Mesenchymal stem cell (in vitro differentiated cells and primary cell): ENCODE results near the gene RASGRF2.

Experiments used
- DNase-seq: peaks from one replicate; pipeline ENCODE4 v3.0.0-alpha.2; 2013
- H2AFZ ChIP-seq: one replicate; pipeline ENCODE4 v1.6.1; 2013; ENCODE audit warnings: low read depth, mild to moderate bottlenecking, control low read depth, inconsistent platforms, low read length, moderate library complexity
- H2AK5ac ChIP-seq: 2 replicates; pipeline ENCODE4 v1.6.1; 2013; ENCODE audit warnings: low read length, moderate library complexity, mild to moderate bottlenecking, inconsistent platforms; ENCODE audit not compliant: severe bottlenecking
- H2BK120ac ChIP-seq: one replicate; pipeline ENCODE4 v1.6.1; 2013; ENCODE audit warnings: low read depth, mild to moderate bottlenecking, inconsistent platforms, low read length, moderate library complexity
- H2BK12ac ChIP-seq, 2 experiments: one replicate each; pipeline ENCODE4 v1.6.1; 2013; ENCODE audit warnings: inconsistent platforms in 2 of 2, low read length in 2 of 2, mild to moderate bottlenecking in 2 of 2, moderate library complexity in 2 of 2, control low read depth in 1 of 2
- H2BK15ac ChIP-seq: one replicate; pipeline ENCODE4 v1.6.1; 2013; ENCODE audit warnings: mild to moderate bottlenecking, low read depth, inconsistent platforms; ENCODE audit not compliant: poor library complexity, severe bottlenecking
- H2BK5ac ChIP-seq: 2 replicates; pipeline ENCODE4 v1.6.1; 2013; ENCODE audit warnings: low read depth, mild to moderate bottlenecking, low read length, control low read depth, inconsistent platforms; ENCODE audit not compliant: poor library complexity, severe bottlenecking
- H3K14ac ChIP-seq, 2 experiments: one replicate each; pipeline ENCODE4 v1.6.1; 2013; ENCODE audit warnings: inconsistent platforms in 2 of 2, low read length in 2 of 2, control low read depth in 1 of 2, mild to moderate bottlenecking in 1 of 2, moderate library complexity in 1 of 2
- H3K18ac ChIP-seq, 2 experiments: one replicate each; pipeline ENCODE4 v1.6.1; 2013; ENCODE audit warnings: inconsistent platforms in 2 of 2, low read length in 2 of 2, control low read depth in 1 of 2, low read depth in 1 of 2, mild to moderate bottlenecking in 1 of 2
- H3K23ac ChIP-seq, 2 experiments: one replicate each; pipeline ENCODE4 v1.6.1; 2013; ENCODE audit warnings: inconsistent platforms in 2 of 2, low read length in 2 of 2, mild to moderate bottlenecking in 2 of 2, moderate library complexity in 2 of 2, control low read depth in 1 of 2
- H3K27ac ChIP-seq: 2 replicates; pipeline ENCODE4 v1.5.1; 2013; ENCODE audit warnings: mild to moderate bottlenecking, moderate library complexity, low read length, control low read depth, inconsistent platforms; ENCODE audit not compliant: poor library complexity, severe bottlenecking
- H3K27me3 ChIP-seq, 2 experiments: 2 replicates each; pipeline versions ENCODE4 v1.6.1 to v1.7.0; 2013; ENCODE audit warnings: low read length in 2 of 2, mild to moderate bottlenecking in 2 of 2, moderate library complexity in 2 of 2, control low read depth in 1 of 2, inconsistent platforms in 1 of 2; ENCODE audit not compliant: control insufficient read depth in 1 of 2, insufficient read depth in 1 of 2
- H3K36me3 ChIP-seq, 2 experiments: 2 replicates each; pipeline versions ENCODE4 v1.6.1 to v1.7.0; 2013; ENCODE audit warnings: low read length in 2 of 2, control low read depth in 1 of 2, inconsistent platforms in 1 of 2, low read depth in 1 of 2, mild to moderate bottlenecking in 1 of 2; ENCODE audit not compliant: insufficient read depth in 2 of 2, control insufficient read depth in 1 of 2
- H3K4ac ChIP-seq, 2 experiments: one replicate each; pipeline ENCODE4 v1.6.1; 2013; ENCODE audit warnings: inconsistent platforms in 2 of 2, low read length in 2 of 2, mild to moderate bottlenecking in 2 of 2, moderate library complexity in 2 of 2, control low read depth in 1 of 2, low read depth in 1 of 2
- H3K4me1 ChIP-seq: 2 replicates; pipeline ENCODE4 v1.6.1; 2013; ENCODE audit warnings: low read depth, low read length, control low read depth; ENCODE audit not compliant: control insufficient read depth, insufficient read depth
- H3K4me2 ChIP-seq: 2 replicates; pipeline ENCODE4 v1.6.1; 2013; ENCODE audit warnings: low read length, mild to moderate bottlenecking, inconsistent platforms; ENCODE audit not compliant: poor library complexity, severe bottlenecking
- H3K4me3 ChIP-seq, 2 experiments: 2 replicates each; pipeline versions ENCODE4 v1.5.1 to v1.7.0; 2013; ENCODE audit warnings: low read length in 2 of 2, mild to moderate bottlenecking in 2 of 2, control low read depth in 1 of 2, low read depth in 1 of 2; ENCODE audit not compliant: insufficient read depth in 1 of 2
- H3K79me1 ChIP-seq: replicated peaks from 2 replicates; pipeline ENCODE4 v1.6.1; 2013; ENCODE audit warnings: mild to moderate bottlenecking, control low read depth, low read length, inconsistent platforms; ENCODE audit not compliant: poor library complexity, severe bottlenecking
- H3K9ac ChIP-seq: 2 replicates; pipeline ENCODE4 v1.7.0; 2013; ENCODE audit warnings: mild to moderate bottlenecking, low read length, moderate library complexity
- H3K9me3 ChIP-seq: 2 replicates; pipeline ENCODE4 v1.7.0; 2013; ENCODE audit warnings: mild to moderate bottlenecking, low read length; ENCODE audit not compliant: control insufficient read depth
- H4K8ac ChIP-seq: one replicate; pipeline ENCODE4 v1.6.1; 2013; ENCODE audit warnings: inconsistent platforms, mild to moderate bottlenecking, low read length, moderate library complexity
- H4K91ac ChIP-seq: one replicate; pipeline ENCODE4 v1.6.1; 2013; ENCODE audit warnings: mild to moderate bottlenecking, low read length, inconsistent platforms
- WGBS: methylation state at CpG from one replicate; pipeline ENCODE4 v1.1.7; 2013; ENCODE audit warnings: mixed read lengths; 5-methylcytosine and 5-hydroxymethylcytosine counted together

RASGRF2 gene

GRCh38 chr5:81167544-81167943 is 207.4 kb downstream of the RASGRF2 start:
- H4K8ac ChIP-seq: no peak overlapping the region
- no peak overlapping the region for H3K4me3 ChIP-seq
- H3K4me1 ChIP-seq: peaks cover 5% of the 10 kb centered on the region
- peak overlapping the region in 1 of 2 experiments; percentile 53 for H3K18ac ChIP-seq
- H2BK120ac ChIP-seq: no peak overlapping the region
- peak overlapping the region in 1 of 2 experiments; percentile 37 for H3K4ac ChIP-seq
- H3K79me1 ChIP-seq: no peaks in the 10 kb centered on the region
- no peak overlapping the region for H2AFZ ChIP-seq
- no peak overlapping the region for H2BK5ac ChIP-seq
- no peaks in the 10 kb centered on the region for H3K9me3 ChIP-seq
- H3K27ac ChIP-seq: no peak overlapping the region
- no peak overlapping the region for H3K9ac ChIP-seq
- no peak overlapping the region for H3K23ac ChIP-seq
- H4K91ac ChIP-seq: no peak overlapping the region
- peak; percentile 42 for DNase-seq
- no peak overlapping the region for H2BK15ac ChIP-seq
- H3K4me2 ChIP-seq: no peak overlapping the region
- peak overlapping the region in 1 of 2 experiments; percentile 11 for H3K14ac ChIP-seq
- H3K27me3 ChIP-seq: peaks cover 0 to 5% of the 10 kb centered on the region in 2 experiments
- WGBS: 29% methylated on average over 8 of the region's 8 CpGs
- H2AK5ac ChIP-seq: no peak overlapping the region
- peak overlapping the region in 1 of 2 experiments; percentile 21 for H2BK12ac ChIP-seq
- H3K36me3 ChIP-seq: no peaks in the 10 kb centered on the region

- H3K27me3 ChIP-seq: peaks cover 8 to 12% of the 10 kb centered on the region in 2 experiments
- no peak overlapping the region for H3K27ac ChIP-seq
- H3K4me2 ChIP-seq: no peak overlapping the region
- 100% methylated on average over 2 of the region's 2 CpGs for WGBS
- no peak overlapping the region for H4K8ac ChIP-seq
- H3K23ac ChIP-seq: no peak overlapping the region
- no peaks in the 10 kb centered on the region for H3K36me3 ChIP-seq
- H3K18ac ChIP-seq: no peak overlapping the region
- peaks cover 3% of the 10 kb centered on the region for H3K4me1 ChIP-seq
- no peaks in the 10 kb centered on the region for H3K9me3 ChIP-seq
- no peak overlapping the region for H2BK120ac ChIP-seq
- H2BK12ac ChIP-seq: no peak overlapping the region
- no peak overlapping the region for H2BK15ac ChIP-seq
- H2AFZ ChIP-seq: no peak overlapping the region
- H2BK5ac ChIP-seq: no peak overlapping the region
- no peaks in the 10 kb centered on the region for H3K79me1 ChIP-seq
- no peak overlapping the region for H3K4ac ChIP-seq
- no peak for DNase-seq
- no peak overlapping the region for H2AK5ac ChIP-seq
- H4K91ac ChIP-seq: peak overlapping the region; percentile 6
- H3K9ac ChIP-seq: no peak overlapping the region
- no peak overlapping the region for H3K14ac ChIP-seq
- H3K4me3 ChIP-seq: no peak overlapping the region
Measured at GRCh38 chr5:81169924-81170323, 209.8 kb downstream of the RASGRF2 start.

- Histone ChIP-seq H3K23ac (no peak overlapping the region), H4K91ac (no peak overlapping the region), H2BK12ac (no peak overlapping the region), H3K27me3 (peaks cover 8 to 14% of the 10 kb centered on the region in 2 experiments), H3K9ac (no peak overlapping the region), H4K8ac (no peak overlapping the region), H3K4me2 (no peak overlapping the region), H3K4me1 (no peaks in the 10 kb centered on the region), H2AFZ (no peak overlapping the region), H3K14ac (no peak overlapping the region), H3K18ac (no peak overlapping the region), H2BK5ac (no peak overlapping the region), H3K27ac (no peak overlapping the region), H2BK120ac (no peak overlapping the region), H3K9me3 (no peaks in the 10 kb centered on the region), H2BK15ac (no peak overlapping the region), H3K79me1 (no peaks in the 10 kb centered on the region), H2AK5ac (no peak overlapping the region), H3K36me3 (no peaks in the 10 kb centered on the region), H3K4me3 (no peak overlapping the region), H3K4ac (no peak overlapping the region)
- whole genome bisulfite sequencing: 81% methylated on average over 4 of the region's 4 CpGs
- DNase-seq: no peak
Measured at GRCh38 chr5:81171769-81172168, 211.6 kb downstream of the RASGRF2 start.

GRCh38 chr5:81172710-81173109 is 212.5 kb downstream of the RASGRF2 start:
- Histone ChIP-seq H3K4me2 (no peak overlapping the region), H2BK15ac (no peak overlapping the region), H3K18ac (no peak overlapping the region), H3K79me1 (no peaks in the 10 kb centered on the region), H3K27me3 (peaks cover 8 to 14% of the 10 kb centered on the region in 2 experiments), H4K8ac (no peak overlapping the region), H4K91ac (no peak overlapping the region), H2BK120ac (no peak overlapping the region), H2AFZ (no peak overlapping the region), H3K9me3 (no peaks in the 10 kb centered on the region), H3K14ac (no peak overlapping the region), H3K9ac (no peak overlapping the region), H3K27ac (no peak overlapping the region), H2BK5ac (no peak overlapping the region), H3K36me3 (no peaks in the 10 kb centered on the region), H3K4ac (no peak overlapping the region), H2AK5ac (no peak overlapping the region), H2BK12ac (no peak overlapping the region), H3K23ac (no peak overlapping the region), H3K4me3 (no peak overlapping the region), H3K4me1 (no peaks in the 10 kb centered on the region)
- 95% methylated on average over 3 of the region's 3 CpGs for WGBS
- no peak for DNase-seq
